ENCODE results near the gene CR1L.
"Not testable (repeated sequence)": the region's sequence is repeated elsewhere in the genome, so short reads cannot be mapped to it uniquely, and the experiment has no call there.

Gene CR1L

DNA sequence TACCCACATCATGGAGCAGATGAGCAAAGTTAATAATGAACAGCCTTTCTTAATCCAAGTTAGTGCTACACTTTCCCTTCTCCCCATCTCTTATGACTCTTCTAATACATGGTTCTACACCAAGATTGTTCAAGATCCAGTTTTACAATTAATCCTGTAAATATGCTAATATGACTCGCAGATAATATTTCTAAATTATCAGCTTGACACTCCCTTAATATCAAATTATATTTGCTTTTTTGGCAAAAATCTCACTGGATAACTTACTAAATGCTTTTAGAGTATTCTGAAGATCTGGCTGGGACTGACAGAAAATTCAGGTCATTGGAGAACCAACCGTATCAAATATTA is 24.4 kb upstream of the CR1L start:
- TF ChIP-seq, protein P1, sequence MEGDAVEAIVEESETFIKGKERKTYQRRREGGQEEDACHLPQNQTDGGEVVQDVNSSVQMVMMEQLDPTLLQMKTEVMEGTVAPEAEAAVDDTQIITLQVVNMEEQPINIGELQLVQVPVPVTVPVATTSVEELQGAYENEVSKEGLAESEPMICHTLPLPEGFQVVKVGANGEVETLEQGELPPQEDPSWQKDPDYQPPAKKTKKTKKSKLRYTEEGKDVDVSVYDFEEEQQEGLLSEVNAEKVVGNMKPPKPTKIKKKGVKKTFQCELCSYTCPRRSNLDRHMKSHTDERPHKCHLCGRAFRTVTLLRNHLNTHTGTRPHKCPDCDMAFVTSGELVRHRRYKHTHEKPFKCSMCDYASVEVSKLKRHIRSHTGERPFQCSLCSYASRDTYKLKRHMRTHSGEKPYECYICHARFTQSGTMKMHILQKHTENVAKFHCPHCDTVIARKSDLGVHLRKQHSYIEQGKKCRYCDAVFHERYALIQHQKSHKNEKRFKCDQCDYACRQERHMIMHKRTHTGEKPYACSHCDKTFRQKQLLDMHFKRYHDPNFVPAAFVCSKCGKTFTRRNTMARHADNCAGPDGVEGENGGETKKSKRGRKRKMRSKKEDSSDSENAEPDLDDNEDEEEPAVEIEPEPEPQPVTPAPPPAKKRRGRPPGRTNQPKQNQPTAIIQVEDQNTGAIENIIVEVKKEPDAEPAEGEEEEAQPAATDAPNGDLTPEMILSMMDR (IDR thresholded peaks at IDR 0.05): peak; percentile 66
- TF ChIP-seq ZFX (IDR thresholded peaks at IDR 0.05; ENCODE audit: borderline replicate concordance): no peak

DNA sequence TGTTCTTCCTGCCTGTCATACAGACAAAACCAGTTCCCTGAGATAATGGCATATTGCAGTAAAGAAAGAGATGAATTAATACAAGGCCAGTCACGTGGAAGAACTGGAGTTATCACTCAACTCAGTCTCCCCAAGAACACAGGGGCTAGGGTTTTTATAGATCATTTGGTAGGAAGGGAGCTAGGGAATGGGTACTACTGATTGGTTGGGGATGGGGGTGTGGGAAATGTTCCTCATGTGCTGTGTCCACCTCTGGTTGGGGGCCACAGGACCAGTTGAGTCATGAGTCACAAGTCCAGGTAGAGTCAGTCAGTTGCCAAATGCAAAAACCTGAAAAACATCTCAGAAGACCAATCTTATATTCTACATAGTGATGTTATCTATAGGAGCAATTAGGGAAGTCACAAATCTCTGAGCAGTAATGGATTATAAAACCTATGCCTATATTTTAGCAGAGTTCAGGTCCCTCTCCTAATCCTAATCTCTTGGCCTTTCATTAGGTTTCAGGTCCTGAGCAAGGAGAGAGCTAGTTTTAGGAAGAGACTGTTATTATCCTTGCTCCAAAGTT is 19.3 kb upstream of the CR1L start:
- not testable (repeated sequence) for H3K27ac ChIP-seq

More for the DNA sequence above, 24.4 kb upstream of the CR1L start:
- no peak overlapping the region for H3K27ac ChIP-seq

- H3K27ac ChIP-seq: no peak overlapping the region
- no peak for TF ChIP-seq ZFX (IDR thresholded peaks at IDR 0.05; ENCODE audit: borderline replicate concordance)
- TF ChIP-seq, protein P1 (IDR thresholded peaks at IDR 0.05): no peak
Observed at GRCh38 chr1:207626972-207627337, 18.0 kb upstream of the CR1L start.

GRCh38 chr1:207627496-207627895 is 17.4 kb upstream of the CR1L start:
- H3K27ac ChIP-seq: no peak overlapping the region
- TF ChIP-seq ZFX (IDR thresholded peaks at IDR 0.05; ENCODE audit: borderline replicate concordance): no peak
- TF ChIP-seq, protein P1 (IDR thresholded peaks at IDR 0.05): no peak

DNA sequence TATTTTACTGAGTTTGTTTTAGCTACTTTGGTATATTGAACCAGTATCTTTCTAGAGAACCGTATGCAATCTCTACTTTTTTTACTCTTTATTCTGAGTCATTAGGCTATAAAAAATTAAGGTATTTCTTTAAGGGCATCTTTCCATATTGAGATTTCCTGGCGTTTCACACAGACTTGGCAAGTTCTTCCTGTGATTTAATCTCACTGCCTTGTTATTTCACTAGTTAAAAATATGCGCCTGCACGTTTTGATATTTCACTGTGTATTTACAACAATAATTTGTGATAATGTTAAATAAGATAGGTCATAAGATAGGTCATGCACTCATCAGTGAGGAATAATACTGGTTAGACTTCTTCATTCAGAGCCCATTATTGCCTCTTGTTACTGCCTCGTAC is 16.2 kb upstream of the CR1L start:
- TF ChIP-seq, protein P1 (IDR thresholded peaks at IDR 0.05): no peak
- no peak for TF ChIP-seq ZFX (IDR thresholded peaks at IDR 0.05; ENCODE audit: borderline replicate concordance)
- no peak overlapping the region for H3K27ac ChIP-seq

DNA sequence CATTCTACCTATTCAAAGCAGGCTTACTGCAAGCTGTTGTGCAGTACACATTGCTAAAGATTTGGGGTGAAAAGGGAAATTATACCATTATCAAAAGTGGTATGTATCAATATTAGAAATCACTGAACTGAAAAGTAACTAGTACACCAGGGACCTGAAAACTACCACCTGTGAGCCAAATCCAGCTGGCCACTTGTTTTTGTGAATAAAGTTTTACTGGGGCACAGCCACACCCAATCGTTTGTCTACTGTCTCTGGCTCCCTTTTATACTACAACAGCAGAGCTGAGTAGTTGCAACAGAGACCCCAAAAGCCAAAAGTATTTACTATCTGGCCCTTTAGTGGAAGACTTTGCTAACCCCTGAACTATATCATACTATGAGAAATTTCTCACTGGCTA is 13.8 kb upstream of the CR1L start:
- no peak for TF ChIP-seq ZFX (IDR thresholded peaks at IDR 0.05; ENCODE audit: borderline replicate concordance)
- TF ChIP-seq, protein P1 (IDR thresholded peaks at IDR 0.05): no peak
- H3K27ac ChIP-seq: no peak overlapping the region

DNA sequence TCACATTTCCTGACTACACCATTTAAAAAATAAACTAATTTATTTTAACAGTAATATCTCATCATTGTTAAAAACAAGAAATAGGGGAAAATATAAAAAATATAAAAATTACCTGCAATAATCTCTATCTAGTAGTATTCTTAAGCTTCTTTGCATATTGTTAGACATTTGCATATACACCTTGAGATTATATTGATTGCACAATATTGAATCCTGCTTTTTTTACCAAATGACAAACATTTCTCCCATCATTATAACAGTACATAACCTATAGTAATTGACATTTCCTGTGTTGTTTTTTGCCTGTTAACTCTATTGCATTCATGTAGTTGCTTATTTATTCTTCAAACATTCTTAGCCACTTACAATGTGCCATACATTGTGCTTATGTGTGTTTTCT is 11.7 kb upstream of the CR1L start:
- H3K27ac ChIP-seq: no peak overlapping the region
- no peak for TF ChIP-seq ZFX (IDR thresholded peaks at IDR 0.05; ENCODE audit: borderline replicate concordance)
- TF ChIP-seq, protein P1 (IDR thresholded peaks at IDR 0.05): no peak

DNA sequence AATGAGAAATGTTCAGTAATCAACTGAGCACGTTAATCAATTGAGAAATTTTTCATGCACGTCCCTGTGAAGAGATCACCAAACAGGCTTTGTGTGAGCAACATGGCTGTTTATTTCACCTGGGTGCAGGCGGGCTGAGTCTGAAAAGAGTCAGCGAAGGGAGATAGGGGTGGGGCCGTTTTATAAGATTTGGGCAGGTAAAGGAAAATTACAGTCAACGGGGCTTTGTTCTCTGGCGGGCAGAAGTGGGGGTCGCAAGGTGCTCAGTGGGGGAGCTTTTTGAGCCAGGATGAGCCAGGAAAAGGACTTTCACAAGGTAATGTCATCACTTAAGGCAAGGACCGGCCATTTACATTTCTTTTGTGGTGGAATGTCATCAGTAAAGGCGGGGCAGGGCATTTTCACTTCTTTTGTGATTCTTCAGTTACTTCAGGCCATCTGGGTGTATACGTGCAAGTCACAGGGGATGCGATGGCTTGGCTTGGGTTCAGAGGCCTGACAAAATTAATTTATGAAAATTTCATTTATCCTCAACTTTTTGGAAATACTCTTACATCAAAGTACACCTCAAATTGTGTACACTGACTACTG is 11.1 kb upstream of the CR1L start:
- not testable (repeated sequence) for H3K27ac ChIP-seq

DNA sequence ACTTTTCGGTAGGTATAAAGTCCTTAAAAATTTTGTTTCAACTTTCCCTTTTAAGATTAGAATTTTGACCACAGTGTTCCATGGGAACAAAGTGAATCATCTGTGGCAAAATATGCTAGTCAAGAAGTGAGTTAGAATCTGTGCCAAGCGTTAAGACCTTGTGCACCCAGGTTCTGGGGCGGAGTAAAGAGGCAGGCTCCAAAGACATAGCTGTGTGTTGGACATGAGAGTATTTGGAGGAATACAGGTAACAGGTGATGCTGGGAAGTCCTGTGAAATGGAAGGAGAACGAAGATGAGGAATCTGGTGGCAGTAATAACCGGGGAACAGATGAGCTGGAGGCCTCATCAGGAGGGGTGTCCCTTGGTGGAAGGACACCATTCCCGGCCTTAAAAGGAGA is 10.6 kb upstream of the CR1L start:
- H3K27ac ChIP-seq: not testable (repeated sequence)

DNA sequence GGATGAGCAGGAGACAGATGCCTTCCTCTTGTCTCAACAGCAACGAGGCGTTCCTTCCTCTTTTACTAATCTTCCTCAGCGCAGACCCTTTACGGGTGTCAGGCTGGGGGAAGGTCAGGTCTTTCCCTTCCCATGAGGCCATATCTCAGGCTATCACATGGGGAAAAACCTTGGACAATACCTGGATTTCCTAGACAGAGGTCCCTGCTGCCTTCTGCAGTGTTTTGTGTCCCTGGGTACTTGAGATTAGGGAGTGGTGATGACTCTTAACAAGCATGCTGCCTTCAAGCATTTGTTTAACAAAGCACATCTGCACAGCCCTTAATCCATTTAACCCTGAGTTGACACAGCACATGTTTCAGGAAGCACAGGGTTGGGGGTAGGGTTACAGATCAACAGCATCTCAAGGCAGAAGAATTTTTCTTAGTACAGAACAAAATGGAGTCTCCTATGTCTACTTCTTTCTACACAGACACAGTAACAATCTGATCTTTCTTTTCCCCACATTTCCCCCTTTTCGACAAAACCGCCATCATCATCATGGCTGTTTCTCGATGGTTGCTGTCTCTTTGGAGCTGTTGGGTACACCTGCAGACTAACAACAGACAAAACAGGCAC is 9.3 kb upstream of the CR1L start:
- not testable (repeated sequence) for H3K27ac ChIP-seq

DNA sequence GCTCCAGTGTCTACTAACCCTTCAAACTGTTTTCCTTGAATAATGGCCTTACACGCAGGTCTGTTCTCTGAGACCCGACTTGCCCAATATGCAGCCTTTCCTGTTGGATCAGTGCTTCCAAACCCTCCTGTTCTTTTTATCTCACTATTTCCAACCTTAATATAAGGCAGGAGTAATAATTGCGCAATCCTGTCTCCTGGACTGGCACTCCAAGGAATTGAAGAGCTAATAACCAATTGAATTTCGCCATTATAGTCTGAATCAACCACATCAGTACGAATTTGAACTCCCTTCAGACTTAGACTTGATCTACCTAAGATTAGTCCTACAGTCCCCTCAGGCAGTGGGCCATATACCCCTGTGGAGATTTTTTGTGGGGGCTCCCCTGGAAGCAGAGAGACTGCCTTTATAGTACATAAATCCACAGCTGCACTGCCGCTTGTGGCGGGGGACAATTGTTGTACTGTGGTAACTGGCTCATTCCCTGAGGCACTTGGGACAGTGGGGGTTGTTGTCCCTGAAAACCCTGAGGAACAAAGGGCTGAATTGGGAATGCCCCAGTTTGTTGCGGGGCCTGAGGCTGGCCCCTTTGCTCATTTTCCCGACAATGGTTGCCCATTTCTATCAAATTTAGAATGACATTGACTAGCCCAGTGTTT is 6.3 kb upstream of the CR1L start:
- H3K27ac ChIP-seq: not testable (repeated sequence)

GRCh38 chr1:207639362-207639761 is 5.6 kb upstream of the CR1L start:
- not testable (repeated sequence) for H3K27ac ChIP-seq

Data from 22Rv1 (cell line).